WI38 (cell line): ENCODE results near the gene VSTM5.

Source experiments
- H3K4me3 ChIP-seq: 2 replicates; pipeline ENCODE4 v1.5.1; 2011; ENCODE audit warnings: low read depth, mild to moderate bottlenecking, control low read depth, low read length
- CTCF ChIP-seq: IDR thresholded peaks from 2 replicates; pipeline ENCODE4 v1.5.1; 2012; ENCODE audit warnings: low read depth, mild to moderate bottlenecking, control low read depth, low read length

Gene VSTM5

GRCh38 chr11:93829598-93829997 is 20.8 kb downstream of the VSTM5 start:
- no peak overlapping the region for H3K4me3 ChIP-seq
- no peak for TF ChIP-seq CTCF

GRCh38 chr11:93827363-93827762 is 23.1 kb downstream of the VSTM5 start:
- no peak for TF ChIP-seq CTCF

GRCh38 chr11:93823210-93823609 is 27.2 kb downstream of the VSTM5 start:
- H3K4me3 ChIP-seq, result no peak overlapping the region
- no peak for TF ChIP-seq CTCF

More at GRCh38 chr11:93827363-93827762, 23.1 kb downstream of the VSTM5 start:
- no peak overlapping the region for H3K4me3 ChIP-seq

GRCh38 chr11:93822359-93822758 is 28.1 kb downstream of the VSTM5 start:
- TF ChIP-seq CTCF, result no peak
- no peak overlapping the region for H3K4me3 ChIP-seq

GRCh38 chr11:93821617-93822016 is 28.8 kb downstream of the VSTM5 start:
- no peak for TF ChIP-seq CTCF
- H3K4me3 ChIP-seq, result no peak overlapping the region

GRCh38 chr11:93820847-93821246 is 29.6 kb downstream of the VSTM5 start:
- no peak for TF ChIP-seq CTCF
- no peak overlapping the region for H3K4me3 ChIP-seq

GRCh38 chr11:93819966-93820695 is 30.3 kb downstream of the VSTM5 start:
- TF ChIP-seq CTCF, result no peak
- no peak overlapping the region for H3K4me3 ChIP-seq
